HG02610 (cell line): Measurements from ENCODE around the gene PCDHGB4.
"Not testable (repeated sequence)": the region's sequence is repeated elsewhere in the genome, so short reads cannot be mapped to it uniquely, and the experiment has no call there.

Experiments used
- ATAC-seq: cut with Tn5 transposase; IDR thresholded peaks from one replicate; pipeline ENCODE4 v1.9.1; 2021; ENCODE audit warnings: mild to moderate bottlenecking, moderate library complexity; ENCODE audit not compliant: unreplicated experiment

The PCDHGB4 gene

GRCh38 chr5:141422742-141423291, 35.3 kb downstream of the PCDHGB4 start:
- ATAC-seq = no peak

- no peak for ATAC-seq
Observed at GRCh38 chr5:141427783-141428426, 40.4 kb downstream of the PCDHGB4 start.

- no peak for ATAC-seq
Observed at GRCh38 chr5:141430332-141431113, 43.0 kb downstream of the PCDHGB4 start, which contains the start of gene PCDHGA12. Gene PCDHGA12, plus strand, starts transcription at chr5:141430507. Its CDS starts 253 bp downstream, at chr5:141430760.

GRCh38 chr5:141431286-141431685, 43.8 kb downstream of the PCDHGB4 start:
- no peak for ATAC-seq

GRCh38 chr5:141432308-141432707, 44.8 kb downstream of the PCDHGB4 start:
- not testable (repeated sequence) for ATAC-seq

GRCh38 chr5:141432726-141433125, 45.2 kb downstream of the PCDHGB4 start:
- ATAC-seq = not testable (repeated sequence)

GRCh38 chr5:141434006-141434405, 46.5 kb downstream of the PCDHGB4 start:
- ATAC-seq = no peak

GRCh38 chr5:141437221-141437620, 49.7 kb downstream of the PCDHGB4 start:
- no peak for ATAC-seq

GRCh38 chr5:141439411-141440141, 52.1 kb downstream of the PCDHGB4 start:
- no peak for ATAC-seq
